ENCODE measurements around the gene PTPN4.

GRCh38 chr2:119809339-119810048 is 49.8 kb downstream of the PTPN4 start:
- TF ChIP-seq EZH2 (IDR thresholded peaks at IDR 0.05; ENCODE audit: low read depth) (no peak), CTCF (conservative IDR thresholded peaks at IDR 0.05) (no peak)

All from PC-9 (cell line).